ENCODE results near the gene SBK3. TPM values are rescaled to one million over a fixed set of nuclear protein-coding genes. Genes with fewer than 3 reads are reported as not detected.

Gene SBK3
- total RNA-seq, 1 experiment from 2014 or later, result 1.2 TPM

GRCh38 chr19:55526216-55527196, 18.8 kb downstream of the SBK3 start (continued):
- TF ChIP-seq POLR2A (IDR thresholded peaks at IDR 0.05; ENCODE audit: borderline replicate concordance, extremely low read depth, insufficient read depth, insufficient read length), result no peak
- no peak for TF ChIP-seq SP1 (IDR thresholded peaks at IDR 0.05; ENCODE audit: low read depth)

DNA sequence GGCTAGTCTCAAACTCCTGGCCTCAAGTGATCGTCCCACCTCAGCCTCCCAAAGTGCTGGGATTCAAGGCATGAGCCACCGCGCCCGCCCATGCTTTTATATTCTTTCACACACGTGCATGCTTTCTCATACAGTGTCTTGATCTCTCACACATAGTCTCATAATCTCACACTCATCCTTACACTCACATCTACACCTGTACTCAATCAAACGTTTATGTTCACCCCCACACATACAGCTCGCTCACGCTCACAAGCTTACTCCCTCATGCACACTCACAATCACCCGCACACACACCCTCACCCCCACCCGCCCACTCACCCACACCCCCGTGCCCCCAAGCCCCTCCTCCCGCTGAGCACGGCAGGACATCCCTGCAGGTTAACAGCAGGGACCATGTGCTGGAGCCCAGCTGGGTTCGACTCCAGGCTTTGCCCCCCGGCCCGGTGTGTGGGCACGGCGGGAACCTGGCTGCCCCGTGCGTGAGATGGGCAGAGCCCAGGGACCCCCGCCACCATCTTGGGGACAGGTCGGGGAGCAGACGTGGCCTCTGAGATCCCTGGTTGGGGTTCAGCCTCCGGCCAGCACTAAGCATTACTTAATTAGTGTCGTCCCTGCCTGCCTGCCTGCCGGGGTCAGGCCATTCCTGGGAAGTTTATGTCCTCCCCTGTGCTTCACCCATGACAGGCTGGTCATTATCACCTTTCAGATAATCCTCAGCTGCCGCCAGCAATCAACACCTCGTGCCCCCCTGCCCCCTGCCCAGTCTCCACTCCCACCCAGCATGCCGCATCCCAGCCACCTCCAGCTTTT, 19.8 kb downstream of the SBK3 start:
- ChIA-PET POLR2A (interaction anchor here (0.8 kb wide), 1 partner anchor 49 kb away, joined by 3 read pairs; the partner anchor contains the start of gene ZNF628), CTCF (no interaction called here)
- no peak for ATAC-seq

More for the DNA sequence above, 19.8 kb downstream of the SBK3 start:
- no TSS peak for BruUV-seq (replicated peaks)
- DNase-seq (ENCODE audit: low read depth, low spot score), result no peak
- Histone ChIP-seq H3K79me2 (ENCODE audit: insufficient read depth, low read length) (no peaks in the 10 kb centered on the region), H3K4me1 (ENCODE audit: control insufficient read depth in 1 of 2, insufficient read depth in 2 of 2, low read length in 2 of 2) (peaks cover 0 to 4% of the 10 kb centered on the region in 2 experiments; a peak in 1 of 4 replicates), H3K27me3 (ENCODE audit: insufficient read depth, low read length) (no peaks in the 10 kb centered on the region), H3K9me2 (ENCODE audit: insufficient read depth) (no peaks in the 10 kb centered on the region), H3K27ac (ENCODE audit: low read depth, low read length) (no peak overlapping the region), H3K4me3 (replicated peaks in 1 of 2; ENCODE audit: low read depth in 1 of 2, low read length in 2 of 2) (no peak overlapping the region), H2AFZ (ENCODE audit: low read depth, low read length, poor library complexity, severe bottlenecking) (no peak overlapping the region), H4K20me1 (ENCODE audit: insufficient read depth) (no peaks in the 10 kb centered on the region), H3K4me2 (ENCODE audit: low read length) (no peak overlapping the region), H3K36me3 (ENCODE audit: control insufficient read depth in 1 of 2, insufficient read depth in 2 of 2, low read length in 2 of 2) (no peaks in the 10 kb centered on the region), H3K9me3 (ENCODE audit: control insufficient read depth in 1 of 2, insufficient read depth in 1 of 2, low read depth in 1 of 2, low read length in 2 of 2) (peaks cover 0 to 4% of the 10 kb centered on the region in 2 experiments; a peak in 1 of 4 replicates), H3K9ac (ENCODE audit: low read length) (no peak overlapping the region)
- TF ChIP-seq, protein P1, sequence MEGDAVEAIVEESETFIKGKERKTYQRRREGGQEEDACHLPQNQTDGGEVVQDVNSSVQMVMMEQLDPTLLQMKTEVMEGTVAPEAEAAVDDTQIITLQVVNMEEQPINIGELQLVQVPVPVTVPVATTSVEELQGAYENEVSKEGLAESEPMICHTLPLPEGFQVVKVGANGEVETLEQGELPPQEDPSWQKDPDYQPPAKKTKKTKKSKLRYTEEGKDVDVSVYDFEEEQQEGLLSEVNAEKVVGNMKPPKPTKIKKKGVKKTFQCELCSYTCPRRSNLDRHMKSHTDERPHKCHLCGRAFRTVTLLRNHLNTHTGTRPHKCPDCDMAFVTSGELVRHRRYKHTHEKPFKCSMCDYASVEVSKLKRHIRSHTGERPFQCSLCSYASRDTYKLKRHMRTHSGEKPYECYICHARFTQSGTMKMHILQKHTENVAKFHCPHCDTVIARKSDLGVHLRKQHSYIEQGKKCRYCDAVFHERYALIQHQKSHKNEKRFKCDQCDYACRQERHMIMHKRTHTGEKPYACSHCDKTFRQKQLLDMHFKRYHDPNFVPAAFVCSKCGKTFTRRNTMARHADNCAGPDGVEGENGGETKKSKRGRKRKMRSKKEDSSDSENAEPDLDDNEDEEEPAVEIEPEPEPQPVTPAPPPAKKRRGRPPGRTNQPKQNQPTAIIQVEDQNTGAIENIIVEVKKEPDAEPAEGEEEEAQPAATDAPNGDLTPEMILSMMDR (IDR thresholded peaks at IDR 0.05 in 2 of 3, conservative IDR thresholded peaks at IDR 0.05 in 1 of 3; ENCODE audit: borderline replicate concordance in 1 of 3, insufficient read depth in 1 of 3, low read depth in 2 of 3, low read length in 2 of 3), result no peak
- no peak for TF ChIP-seq ZNF274 (IDR thresholded peaks at IDR 0.05; ENCODE audit: low read depth, low read length)
- TF ChIP-seq, protein P2, sequence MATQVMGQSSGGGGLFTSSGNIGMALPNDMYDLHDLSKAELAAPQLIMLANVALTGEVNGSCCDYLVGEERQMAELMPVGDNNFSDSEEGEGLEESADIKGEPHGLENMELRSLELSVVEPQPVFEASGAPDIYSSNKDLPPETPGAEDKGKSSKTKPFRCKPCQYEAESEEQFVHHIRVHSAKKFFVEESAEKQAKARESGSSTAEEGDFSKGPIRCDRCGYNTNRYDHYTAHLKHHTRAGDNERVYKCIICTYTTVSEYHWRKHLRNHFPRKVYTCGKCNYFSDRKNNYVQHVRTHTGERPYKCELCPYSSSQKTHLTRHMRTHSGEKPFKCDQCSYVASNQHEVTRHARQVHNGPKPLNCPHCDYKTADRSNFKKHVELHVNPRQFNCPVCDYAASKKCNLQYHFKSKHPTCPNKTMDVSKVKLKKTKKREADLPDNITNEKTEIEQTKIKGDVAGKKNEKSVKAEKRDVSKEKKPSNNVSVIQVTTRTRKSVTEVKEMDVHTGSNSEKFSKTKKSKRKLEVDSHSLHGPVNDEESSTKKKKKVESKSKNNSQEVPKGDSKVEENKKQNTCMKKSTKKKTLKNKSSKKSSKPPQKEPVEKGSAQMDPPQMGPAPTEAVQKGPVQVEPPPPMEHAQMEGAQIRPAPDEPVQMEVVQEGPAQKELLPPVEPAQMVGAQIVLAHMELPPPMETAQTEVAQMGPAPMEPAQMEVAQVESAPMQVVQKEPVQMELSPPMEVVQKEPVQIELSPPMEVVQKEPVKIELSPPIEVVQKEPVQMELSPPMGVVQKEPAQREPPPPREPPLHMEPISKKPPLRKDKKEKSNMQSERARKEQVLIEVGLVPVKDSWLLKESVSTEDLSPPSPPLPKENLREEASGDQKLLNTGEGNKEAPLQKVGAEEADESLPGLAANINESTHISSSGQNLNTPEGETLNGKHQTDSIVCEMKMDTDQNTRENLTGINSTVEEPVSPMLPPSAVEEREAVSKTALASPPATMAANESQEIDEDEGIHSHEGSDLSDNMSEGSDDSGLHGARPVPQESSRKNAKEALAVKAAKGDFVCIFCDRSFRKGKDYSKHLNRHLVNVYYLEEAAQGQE (IDR thresholded peaks at IDR 0.05; ENCODE audit: low read depth), result no peak
- TF ChIP-seq FOSL1 (IDR thresholded peaks at IDR 0.05; ENCODE audit: low read depth), result no peak
- TF ChIP-seq, protein P3, sequence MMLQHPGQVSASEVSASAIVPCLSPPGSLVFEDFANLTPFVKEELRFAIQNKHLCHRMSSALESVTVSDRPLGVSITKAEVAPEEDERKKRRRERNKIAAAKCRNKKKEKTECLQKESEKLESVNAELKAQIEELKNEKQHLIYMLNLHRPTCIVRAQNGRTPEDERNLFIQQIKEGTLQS (IDR thresholded peaks at IDR 0.05), result no peak
- no peak for TF ChIP-seq SP1 (IDR thresholded peaks at IDR 0.05; ENCODE audit: low read depth)
- no peak for TF ChIP-seq CBX3 (IDR thresholded peaks at IDR 0.05; ENCODE audit: low read depth)
- no peak for TF ChIP-seq CEBPB (IDR thresholded peaks at IDR 0.05; ENCODE audit: low read depth)
- TF ChIP-seq POLR2AphosphoS5 (IDR thresholded peaks at IDR 0.05; ENCODE audit: low read depth, low read length), result no peak
- no peak for TF ChIP-seq EZH2phosphoT487 (IDR thresholded peaks at IDR 0.05; ENCODE audit: borderline replicate concordance)
- intact Hi-C loops (cut with micrococcal nuclease), result no loop called here
- RAD21 ChIA-PET (ENCODE audit: low non-redundant PET in 1 of 2, low total read pairs in 2 of 2, uncharacterized antibody in 2 of 2, unreplicated experiment in 2 of 2), result no interaction called here

All from HCT116 (cell line).